Embryonic facial prominence (tissue), 1 donor: Measurements from ENCODE around the gene NPW.

Experiments used
- DNase-seq: peaks from one replicate; pipeline ENCODE4 v3.0.0-alpha.2; 2016; ENCODE audit errors: extremely low spot score

Gene NPW

DNA sequence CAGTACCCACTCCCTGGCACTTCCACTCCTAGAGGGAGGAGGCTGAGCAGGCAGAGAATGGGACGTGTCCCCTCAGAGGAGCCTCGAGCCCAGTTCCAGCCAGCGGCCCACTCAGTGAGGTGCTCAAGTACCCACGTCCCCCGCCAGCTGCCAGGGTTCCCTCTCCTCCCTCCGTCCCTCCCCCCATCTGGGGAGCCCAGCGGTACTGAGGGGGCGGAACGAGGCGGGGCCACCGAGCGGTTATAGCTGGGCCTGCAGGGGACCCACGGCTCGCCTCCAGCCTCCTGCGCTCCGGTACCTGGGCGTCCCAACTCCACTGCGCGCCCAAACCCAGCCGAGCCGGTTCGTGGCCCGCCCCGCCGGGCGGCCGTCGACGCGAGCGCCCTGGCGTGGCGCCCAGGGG, at the start of gene NPW:
NPW (plus strand) TSS at position 268 of the 403 bp plus-strand sequence.
- DNase-seq = no peak

DNA sequence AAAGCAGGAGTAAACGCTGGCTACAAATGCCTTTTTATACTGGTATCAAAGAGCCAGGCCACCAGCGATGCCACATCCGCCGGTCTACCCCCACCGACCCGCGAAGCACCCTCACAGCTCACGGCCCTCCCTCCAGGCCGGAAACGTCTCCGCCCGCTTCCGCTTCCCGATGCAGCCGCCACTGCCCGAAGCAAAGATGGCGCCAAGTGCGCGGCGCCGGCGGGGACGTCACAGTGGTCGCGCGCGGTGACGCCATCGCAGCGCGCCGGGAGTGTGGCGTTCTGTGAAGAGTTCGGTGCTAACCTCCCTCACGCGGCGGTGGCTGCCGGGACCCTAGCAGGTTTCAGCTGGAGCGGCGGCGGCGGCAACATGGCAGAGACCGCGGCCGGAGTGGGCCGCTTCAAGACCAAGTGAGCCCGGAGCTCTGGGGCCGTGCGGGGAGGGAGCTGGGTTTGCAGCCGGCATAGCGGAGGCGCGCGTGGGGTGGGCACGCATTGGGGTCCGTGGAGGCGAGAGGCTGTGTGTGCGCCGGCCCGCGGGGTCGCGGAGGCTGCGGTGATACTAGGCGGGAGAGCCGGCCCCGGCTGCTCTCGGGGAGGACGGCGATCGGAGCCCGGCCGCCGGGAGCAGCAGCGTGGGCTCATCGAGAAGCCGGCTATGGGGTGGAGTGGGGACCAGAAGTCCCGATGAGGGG, 47.6 kb upstream of the NPW start, which contains the start of gene TBL3:
TBL3 (plus strand) TSS at position 258 of the 694 bp plus-strand sequence; CDS start at position 370, 112 bp downstream.
- peak; percentile 85 for DNase-seq

DNA sequence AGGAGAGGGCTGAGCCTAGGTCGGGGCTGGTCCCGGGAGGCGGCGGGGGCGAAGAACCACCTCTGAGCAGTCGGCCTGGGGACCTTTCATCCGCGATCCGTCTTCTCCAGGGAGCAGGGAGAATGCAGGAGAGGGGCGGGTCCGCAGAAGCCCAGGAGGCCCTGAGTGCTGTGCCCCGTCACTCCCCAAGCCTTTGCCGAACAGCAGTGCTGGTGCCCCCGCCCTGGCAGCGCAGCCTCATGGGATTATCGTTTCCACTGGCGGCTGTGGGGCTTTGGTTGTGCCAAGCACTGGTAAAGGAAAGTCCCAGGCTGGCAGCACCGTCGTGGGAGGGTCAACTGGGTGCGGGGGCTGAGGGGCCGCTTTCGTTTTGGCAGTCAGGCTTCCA, 47.1 kb upstream of the NPW start:
- DNase-seq = no peak

DNA sequence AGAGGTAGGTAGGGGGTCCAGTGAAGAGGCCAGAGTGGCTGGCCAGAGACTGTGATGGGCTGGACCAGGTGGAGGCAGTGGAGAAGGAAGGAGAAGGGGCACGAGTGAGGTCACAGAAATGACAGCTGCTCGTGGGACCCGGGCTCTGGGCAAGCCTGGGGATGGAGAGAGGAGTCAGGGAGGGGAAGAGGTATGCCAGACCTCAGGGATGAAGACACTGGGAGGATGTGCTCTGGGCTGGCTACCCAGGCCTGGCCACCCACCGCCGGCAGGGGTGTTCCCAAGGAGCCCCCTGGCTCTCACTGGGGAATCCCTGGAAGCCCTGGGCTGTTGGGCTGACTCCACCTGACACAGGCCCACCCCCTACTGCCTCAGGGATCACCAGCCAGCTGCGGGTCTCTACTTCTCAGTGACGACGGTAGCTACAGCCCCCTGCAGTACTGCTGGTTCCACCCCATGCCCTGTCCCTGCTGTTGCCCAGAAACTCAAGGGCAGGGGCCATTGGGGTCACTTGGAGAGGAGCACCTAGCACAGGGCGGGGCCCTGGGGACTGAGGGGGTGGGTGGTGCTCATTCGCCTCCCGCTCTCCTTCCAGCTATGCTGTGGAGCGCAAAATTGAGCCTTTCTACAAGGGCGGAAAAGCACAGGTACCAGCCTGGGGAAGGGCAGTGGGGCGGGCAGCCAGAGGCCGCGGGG, 46.0 kb upstream of the NPW start:
- no peak for DNase-seq

DNA sequence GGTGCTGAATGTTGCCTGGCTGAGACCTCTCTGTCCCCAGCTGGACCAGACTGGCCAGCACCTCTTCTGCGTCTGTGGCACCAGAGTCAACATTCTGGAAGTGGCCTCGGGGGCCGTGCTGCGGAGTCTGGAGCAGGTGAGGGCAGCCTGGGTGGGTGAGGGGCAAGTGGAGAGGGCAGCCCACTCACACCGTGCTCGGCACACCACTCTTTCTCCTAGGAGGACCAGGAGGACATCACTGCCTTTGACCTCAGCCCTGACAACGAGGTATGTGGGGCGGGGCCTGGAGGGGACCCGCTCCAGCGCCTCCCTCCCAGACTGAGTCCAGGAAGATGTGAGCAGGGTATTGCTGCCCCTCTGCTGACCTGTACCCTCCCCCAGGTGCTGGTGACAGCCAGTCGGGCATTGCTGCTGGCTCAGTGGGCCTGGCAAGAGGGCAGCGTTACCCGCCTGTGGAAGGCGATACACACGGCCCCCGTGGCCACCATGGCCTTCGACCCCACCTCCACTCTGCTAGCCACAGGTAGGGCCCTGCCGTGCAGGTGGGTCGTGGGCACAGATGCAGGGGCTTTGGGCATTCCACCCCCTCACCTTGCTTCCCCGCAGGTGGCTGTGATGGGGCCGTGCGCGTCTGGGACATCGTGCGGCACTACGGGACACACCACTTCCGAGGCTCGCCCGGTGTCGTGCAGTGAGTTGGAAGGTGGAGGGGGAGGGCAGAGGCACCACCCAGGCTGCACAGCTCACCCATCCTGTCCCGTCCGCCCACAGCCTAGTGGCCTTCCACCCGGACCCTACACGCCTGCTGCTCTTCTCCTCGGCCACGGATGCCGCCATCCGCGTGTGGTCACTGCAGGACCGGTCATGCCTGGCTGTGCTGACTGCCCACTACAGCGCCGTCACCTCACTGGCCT, 45.2 kb upstream of the NPW start:
- no peak for DNase-seq

DNA sequence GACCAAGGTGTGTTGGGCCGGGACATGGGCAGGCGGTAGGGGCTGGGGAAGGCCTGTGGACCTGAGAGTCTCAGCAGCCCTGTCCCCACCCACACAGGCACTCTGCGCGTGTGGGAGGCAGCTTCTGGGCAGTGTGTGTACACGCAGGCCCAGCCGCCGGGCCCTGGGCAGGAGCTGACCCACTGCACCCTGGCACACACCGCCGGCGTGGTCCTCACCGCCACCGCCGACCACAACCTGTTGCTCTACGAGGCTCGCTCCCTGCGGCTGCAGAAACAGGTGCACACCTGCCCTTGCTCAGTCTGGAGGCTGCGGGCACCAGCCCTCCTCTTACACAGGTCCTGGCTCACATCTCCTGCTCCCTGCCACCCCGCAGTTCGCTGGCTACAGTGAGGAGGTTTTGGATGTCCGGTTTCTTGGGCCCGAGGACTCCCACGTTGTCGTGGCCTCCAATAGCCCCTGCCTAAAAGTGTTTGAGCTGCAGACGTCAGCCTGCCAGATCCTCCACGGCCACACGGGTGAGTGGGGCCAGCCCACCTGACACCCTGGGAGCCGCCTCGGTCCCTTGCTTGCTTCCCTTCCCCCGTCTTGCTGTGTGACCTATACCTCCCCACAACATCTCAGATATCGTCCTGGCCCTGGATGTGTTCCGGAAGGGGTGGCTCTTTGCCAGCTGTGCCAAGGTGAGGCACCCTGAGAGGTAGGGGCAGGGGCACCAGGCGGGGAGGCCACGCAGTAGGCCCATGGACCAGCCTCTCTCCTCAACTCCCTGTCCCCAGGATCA, 44.0 kb upstream of the NPW start:
- DNase-seq = no peak

DNA sequence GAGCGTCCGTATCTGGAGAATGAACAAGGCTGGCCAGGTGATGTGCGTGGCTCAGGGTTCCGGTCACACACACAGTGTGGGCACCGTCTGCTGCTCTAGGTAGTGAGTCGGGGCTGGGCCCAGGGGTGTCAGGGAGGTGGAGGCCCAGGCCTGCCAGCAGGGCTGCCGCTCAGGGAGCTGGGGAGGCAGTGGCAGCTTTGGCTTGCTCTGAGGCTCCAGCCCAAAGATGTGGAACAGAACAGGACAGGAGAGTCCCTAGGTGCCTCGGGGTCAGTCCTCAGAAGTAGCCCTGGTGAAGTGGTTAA, 43.4 kb upstream of the NPW start:
- DNase-seq = no peak

DNA sequence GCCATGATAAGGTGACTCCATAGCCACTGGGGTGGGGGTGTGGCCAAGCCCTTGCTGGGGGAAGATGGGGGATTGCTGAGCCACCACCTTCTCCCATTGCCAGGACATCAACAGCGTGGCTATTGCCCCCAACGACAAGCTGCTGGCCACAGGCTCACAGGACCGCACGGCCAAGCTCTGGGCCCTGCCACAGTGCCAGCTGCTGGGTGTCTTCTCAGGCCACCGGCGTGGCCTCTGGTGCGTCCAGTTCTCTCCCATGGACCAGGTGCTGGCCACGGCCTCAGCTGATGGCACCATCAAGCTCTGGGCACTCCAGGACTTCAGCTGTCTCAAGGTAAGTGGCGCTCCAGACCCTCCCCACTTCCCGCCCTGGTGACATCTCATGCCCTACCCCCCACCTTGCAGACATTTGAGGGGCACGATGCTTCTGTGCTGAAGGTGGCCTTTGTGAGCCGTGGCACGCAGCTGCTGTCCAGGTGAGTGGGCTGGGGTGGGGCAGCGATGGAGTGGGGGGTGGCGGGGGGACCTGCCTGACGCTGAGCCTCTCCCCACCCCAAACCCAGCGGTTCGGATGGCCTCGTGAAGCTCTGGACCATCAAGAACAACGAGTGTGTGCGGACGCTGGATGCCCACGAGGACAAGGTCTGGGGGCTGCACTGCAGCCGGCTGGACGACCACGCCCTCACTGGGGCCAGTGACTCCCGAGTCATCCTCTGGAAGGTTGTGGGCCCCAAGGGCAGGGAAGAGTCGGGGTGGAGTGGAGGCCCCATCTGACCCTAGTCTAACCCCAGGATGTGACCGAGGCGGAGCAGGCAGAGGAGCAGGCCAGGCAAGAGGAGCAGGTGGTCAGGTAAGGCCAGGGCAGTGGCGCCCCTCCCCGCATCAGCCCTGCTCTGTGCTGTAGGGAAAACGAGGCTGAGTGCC, 42.4 kb upstream of the NPW start:
- DNase-seq = no peak

DNA sequence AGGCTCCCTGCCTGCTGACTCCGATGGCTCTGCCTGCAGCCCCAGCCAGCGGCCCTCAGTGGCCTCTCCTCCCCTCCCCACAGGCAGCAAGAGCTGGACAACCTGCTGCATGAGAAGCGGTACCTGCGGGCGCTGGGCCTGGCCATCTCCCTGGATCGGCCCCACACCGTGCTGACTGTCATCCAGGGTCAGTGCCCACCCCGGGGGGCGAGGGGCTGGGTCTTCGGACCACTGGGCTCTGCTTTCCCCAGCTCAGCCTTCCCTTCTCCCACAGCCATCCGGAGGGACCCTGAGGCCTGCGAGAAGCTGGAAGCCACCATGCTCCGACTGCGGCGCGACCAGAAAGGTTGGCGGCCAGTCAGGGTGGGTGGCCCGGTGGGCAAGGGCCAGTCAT, 41.7 kb upstream of the NPW start:
- no peak for DNase-seq

DNA sequence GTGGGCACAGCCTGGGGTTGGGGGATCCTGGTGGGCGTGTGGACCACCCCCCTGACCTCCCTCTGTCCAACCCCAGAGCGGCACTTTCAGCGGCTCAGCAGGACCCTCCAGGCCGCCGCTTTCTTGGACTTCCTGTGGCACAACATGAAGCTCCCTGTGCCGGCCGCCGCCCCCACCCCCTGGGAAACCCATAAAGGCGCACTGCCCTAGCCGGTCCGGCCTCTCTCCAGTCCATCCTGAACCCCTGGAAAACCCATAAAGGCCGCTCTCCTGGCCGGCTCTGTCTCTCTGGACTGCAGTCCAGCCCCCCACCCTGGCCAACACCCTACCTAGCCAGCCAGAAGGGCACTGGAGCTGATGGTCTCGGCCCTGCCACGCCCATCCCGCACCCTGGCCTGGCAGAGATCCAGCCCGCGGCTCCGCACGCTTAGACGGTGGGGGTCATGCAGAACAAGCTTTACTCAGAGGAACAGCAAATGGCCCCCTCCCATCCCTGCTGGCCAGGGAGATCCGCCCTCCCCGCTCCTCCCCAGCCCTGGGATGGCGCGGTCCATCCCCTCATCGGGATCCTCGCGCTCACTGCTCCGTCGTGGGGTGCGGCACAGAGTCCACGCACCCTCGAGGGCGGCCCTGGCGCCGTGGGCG, 41.0 kb upstream of the NPW start:
- DNase-seq = no peak

DNA sequence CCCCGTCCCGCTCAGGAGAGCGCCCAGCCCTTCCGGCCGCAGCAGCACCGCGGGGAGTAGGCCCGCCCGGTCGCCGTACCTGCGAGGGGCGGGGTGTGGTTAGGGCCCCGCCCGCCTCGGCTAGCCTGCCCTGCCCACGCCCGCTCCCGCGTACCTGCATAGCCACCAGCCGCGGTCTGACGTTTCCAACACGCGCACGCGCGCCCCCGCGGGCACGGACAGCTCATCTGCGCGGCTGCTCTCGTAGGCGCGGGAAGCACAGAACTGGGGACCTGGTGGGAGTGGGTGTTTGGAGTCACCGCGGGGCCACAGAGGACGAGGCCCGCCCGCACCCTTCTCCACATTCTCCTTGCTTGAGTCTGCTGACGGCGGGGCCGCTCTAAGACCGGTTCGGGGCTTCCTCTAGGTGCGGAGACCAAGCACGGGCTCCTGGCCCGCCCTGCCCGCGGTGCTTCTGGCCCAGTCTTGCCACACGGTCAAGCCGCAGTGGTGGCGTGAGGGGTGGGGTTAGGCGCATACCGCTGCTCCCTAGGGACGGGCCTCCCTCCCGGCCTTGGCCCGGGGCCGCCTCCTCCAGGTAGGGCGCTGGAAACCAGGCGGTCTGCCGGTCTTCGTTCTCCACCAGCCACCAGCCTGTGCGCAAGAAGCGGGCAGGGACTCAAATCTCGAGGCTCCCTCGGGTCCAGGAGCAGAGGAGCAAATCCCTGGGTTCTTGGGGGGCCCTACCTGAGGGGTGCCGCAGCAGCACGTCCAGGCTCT, 40.1 kb upstream of the NPW start:
- DNase-seq = no peak

DNA sequence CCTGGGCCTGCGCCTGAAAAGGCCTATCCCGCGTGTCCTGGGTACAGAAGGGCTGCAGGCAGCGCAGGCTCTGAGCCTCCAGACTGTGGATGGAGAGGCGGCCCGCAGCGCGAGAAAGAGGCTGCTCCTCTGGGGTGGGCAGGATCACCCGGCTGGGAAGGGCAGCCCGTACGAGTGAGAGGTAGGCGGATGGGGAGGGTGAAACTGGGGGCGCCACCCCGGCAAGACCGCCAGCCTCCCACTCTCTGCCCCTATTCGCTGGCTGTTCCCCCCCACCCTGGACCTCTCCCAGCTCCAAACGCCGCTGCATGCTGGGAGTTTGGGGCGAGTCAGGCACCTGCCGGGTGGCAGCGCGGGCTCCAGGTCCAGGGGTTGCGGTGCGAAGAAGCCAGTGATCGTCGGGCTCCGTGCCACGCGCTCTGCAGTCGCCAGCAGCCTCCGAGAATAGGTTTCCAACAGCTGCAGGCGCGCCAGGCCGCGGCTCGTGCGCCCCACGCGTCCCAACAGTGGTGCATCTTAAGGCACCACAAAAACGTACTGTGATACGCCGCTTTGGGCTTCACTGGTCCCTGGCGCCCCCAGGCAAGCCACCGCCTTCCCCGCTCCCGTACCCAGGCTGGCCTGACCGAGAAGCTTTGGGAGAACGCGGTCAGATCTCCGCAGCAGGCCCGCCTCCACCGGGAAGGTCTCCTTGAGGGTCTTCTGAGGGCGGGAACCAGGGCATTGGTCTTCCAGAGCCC, 39.4 kb upstream of the NPW start:
- DNase-seq = no peak

DNA sequence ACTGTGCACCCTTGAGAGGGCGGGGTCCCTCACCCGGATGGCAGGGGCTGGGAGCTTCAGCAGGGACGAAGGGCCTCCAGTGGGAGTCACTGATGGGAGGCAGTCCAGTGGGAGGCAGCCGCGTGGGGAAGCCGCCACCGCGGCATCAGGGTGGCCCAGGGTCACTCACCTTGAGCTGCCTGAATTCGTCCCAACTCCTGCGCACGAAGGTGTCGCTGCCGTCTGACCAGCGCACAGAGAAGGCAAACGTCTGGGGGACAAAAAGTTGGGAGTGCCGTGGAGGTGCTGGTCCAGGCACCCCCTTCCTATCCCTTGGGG, 38.9 kb upstream of the NPW start:
- DNase-seq = no peak

DNA sequence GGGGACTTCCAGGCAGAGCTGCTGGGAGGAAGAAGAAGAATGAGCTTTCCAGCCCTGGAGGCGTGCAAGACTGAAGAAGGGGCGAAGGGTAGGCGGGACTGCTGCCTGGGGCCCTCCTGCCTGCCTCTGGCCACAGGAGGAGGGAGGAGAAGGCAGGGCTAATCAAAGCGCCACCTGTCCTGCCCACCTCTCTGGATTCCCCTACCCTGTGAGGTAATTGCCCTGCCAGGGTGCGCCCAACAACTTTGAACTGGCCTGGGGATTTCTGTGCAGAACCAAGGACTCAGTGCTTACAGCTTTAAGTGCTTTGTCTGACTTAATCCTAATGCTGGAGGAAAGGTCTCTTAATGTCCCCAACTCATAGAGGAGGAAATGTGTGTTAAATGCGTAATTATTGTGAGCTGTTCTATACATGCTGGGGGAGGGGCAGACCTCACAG, 38.2 kb upstream of the NPW start, which contains the start of gene NOXO1:
NOXO1 (minus strand) TSS at position 72 of the 439 bp plus-strand sequence. CDS start 290 bp downstream, outside the sequence.
- no peak for DNase-seq

DNA sequence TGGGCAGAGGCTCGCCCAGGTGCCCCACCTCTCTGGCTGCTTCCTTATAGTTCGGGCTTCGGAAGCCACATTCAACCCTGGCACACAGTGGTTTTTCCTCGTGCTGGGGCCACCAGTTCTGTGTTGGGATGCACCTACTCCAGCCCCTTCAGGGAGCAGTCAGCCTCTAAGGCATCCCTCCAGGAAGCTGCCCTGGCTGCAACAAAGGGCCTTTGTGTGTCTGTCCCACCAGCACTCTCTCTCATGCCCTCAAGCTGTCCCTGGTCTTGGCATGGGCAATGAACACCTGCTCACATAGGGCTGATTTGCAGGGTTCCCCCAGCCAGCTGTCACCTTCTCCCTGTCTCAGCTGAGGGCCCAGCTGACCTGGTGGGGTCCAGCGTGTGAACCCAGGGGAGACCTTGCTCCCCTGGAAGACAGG, 37.6 kb upstream of the NPW start:
- no peak for DNase-seq

DNA sequence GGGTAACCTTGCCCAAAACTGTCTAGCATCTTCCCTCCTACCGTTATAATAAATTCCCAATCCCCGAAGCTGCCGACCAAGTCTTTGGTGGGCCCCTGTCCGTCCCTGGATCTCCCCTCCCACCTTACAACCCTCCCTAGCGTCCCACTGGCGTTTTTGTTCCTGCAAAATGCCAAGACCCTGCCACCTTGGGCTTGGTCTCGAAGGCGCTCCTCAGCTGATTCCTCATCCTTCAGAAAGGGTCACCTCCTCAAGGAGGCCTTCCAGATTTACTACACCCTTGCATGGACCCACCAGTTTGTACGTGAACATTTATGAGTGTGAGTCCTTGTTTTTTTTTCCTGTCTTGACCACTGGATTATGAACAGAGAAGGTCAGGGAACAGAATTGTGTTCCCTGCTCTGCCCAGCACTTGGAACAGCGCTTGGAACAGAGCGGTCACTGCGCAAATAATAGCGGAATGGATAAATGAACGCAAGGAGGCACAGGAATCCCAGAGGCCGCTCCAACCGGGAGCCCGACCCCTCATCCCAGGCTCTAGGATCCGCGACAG, 36.5 kb upstream of the NPW start:
- no peak for DNase-seq

DNA sequence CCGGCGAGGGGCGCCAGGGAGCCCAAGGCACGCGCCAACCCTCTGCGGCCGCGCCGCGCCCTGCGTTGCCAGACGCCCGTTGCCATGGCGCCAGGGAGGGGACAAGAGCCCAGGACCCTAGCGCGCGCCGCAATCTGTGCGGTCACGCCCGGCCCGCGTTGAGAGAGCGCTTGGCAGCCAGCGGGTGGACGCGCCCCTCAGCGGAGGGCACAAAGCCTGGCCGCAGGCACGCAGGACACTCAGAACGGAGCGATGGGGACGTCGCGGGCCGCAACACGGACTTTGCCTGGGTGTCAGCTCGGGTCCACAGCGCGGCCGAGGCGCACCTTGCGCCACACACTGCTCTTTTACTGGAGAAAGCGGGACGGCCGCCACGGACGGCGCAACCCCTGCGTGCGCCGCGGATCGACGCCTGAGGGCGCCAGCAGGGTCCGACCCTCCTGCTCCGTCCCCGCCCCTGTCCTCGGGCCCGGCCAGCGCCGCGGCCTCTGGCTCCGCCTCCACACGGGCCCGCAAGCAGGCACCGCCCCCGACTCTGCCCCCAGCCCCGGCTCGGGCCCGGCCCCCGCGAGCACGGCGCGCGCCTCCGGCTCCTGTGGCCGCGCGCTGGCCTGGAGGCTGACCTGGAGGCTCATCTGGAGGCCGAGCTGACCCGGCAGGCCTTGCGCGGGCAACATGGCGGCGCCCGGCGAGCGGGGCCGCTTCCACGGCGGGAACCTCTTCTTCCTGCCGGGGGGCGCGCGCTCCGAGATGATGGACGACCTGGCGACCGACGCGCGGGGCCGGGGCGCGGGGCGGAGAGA, 35.8 kb upstream of the NPW start, which contains the start of gene GFER:
GFER (plus strand) TSS at position 650 of the 803 bp plus-strand sequence; CDS start at position 676, 26 bp downstream.
- no peak for DNase-seq
